Esophagus (tissue), 2 donors: ENCODE results near the gene CHD6. TPM values are rescaled to one million over a fixed set of nuclear protein-coding genes. Genes with fewer than 3 reads are reported as not detected.

Source experiments
- H3K27ac ChIP-seq, 2 donors: one replicate each; pipeline ENCODE4 v1.5.1; 2013; ENCODE audit warnings: low read depth in 2 of 2, mild to moderate bottlenecking in 2 of 2, inconsistent platforms in 1 of 2, low read length in 1 of 2, moderate library complexity in 1 of 2
- H3K27me3 ChIP-seq, 2 donors: one replicate each; pipeline ENCODE4 v1.6.1; 2013; ENCODE audit warnings: low read length in 2 of 2, control low read depth in 1 of 2, mild to moderate bottlenecking in 1 of 2; ENCODE audit not compliant: insufficient read depth in 2 of 2, control insufficient read depth in 1 of 2
- H3K36me3 ChIP-seq, 2 donors: one replicate each; pipeline ENCODE4 v1.6.1; 2013; ENCODE audit warnings: low read length in 1 of 2; ENCODE audit not compliant: control insufficient read depth in 2 of 2, insufficient read depth in 2 of 2
- H3K4me1 ChIP-seq, 2 donors: one replicate each; pipeline ENCODE4 v1.6.1; 2013; ENCODE audit warnings: low read length in 1 of 2; ENCODE audit not compliant: control insufficient read depth in 2 of 2, insufficient read depth in 2 of 2
- H3K4me3 ChIP-seq, 2 donors: one replicate each; pipeline ENCODE4 v1.5.1; 2013; ENCODE audit warnings: low read length in 2 of 2, mild to moderate bottlenecking in 2 of 2, low read depth in 1 of 2, moderate library complexity in 1 of 2
- H3K9me3 ChIP-seq, 2 donors: one replicate each; pipeline ENCODE4 v1.6.1; 2013; ENCODE audit warnings: mild to moderate bottlenecking in 2 of 2, low read depth in 1 of 2, low read length in 1 of 2, moderate library complexity in 1 of 2; ENCODE audit not compliant: control insufficient read depth in 2 of 2, insufficient read depth in 1 of 2
- WGBS, 2 donors: extraction: QIAGEN DNeasy Blood & Tissue Kit; methylation state at CpG; one replicate each; pipeline ENCODE4 v1.1.7; 2013; 5-methylcytosine and 5-hydroxymethylcytosine counted together
- polyA plus RNA-seq, 2 donors: library from polyadenylated mRNA; stranded (reverse); fragments of 200-250 nt; gene quantifications; one replicate each; pipeline ENCODE4 v1.2.3, GENCODE V29; 2013
- donor health status: healthy with polysubstance abuse.
- donor health status: Bipolar disorder and iron deficiency.

The CHD6 gene
- polyA plus RNA-seq, 2 donors, result 4.4 to 9.2 TPM

DNA sequence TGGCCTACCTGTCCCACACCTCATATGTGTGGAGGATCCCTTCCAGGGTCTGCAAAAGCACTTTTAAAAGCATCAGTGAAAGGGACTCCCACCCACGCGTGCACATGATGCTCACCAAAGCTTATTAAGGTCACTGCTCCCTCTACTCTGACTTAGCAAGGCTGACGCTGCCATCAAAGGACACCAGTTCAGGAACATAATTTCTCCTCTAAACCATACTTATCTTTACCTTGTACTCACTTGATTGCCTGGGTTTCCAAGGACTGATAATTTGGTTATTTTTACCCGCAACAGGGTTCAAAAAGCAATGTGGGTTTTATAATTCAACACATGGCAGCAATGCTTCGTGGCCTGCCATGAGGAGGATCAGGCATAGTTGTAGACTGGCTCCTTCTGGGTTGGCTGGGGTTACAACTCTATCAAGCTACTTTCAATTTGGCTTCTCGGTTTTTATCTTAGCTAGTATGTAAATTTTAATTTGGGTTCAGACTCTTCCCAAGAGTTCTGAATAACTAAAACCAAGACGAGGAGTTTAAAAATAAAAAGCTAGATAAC lies 199.4 kb downstream of the CHD6 start:
- Histone ChIP-seq H3K36me3 (peaks cover 18 to 26% of the 10 kb centered on the region in 2 donors), H3K4me1 (no peaks in the 10 kb centered on the region), H3K27me3 (no peaks in the 10 kb centered on the region), H3K27ac (no peak overlapping the region), H3K9me3 (no peaks in the 10 kb centered on the region), H3K4me3 (no peak overlapping the region)
- 92 to 94% methylated on average over 7 of the region's 7 CpGs for WGBS, 2 donors

DNA sequence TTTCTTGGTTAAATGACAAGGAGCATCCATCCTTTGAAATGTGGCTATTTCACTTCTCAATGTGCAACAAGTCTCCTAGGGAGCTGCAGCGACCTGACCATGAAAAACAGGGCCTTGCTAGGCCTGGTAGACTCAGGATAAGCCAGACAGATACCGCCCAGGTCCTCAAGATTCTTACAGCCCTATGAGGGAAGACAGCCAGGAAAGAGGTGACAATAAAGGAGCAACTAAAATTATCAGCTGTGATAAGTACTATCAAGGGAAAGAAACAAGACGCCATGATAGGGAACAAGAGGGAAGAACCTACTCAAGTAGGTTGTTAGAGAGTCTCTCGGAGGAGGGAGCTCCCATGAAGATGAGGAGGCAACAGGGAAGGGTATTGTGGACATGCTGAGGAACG lies 200.1 kb downstream of the CHD6 start:
- Histone ChIP-seq H3K27me3 (no peaks in the 10 kb centered on the region), H3K4me3 (no peak overlapping the region), H3K36me3 (peaks cover 18 to 28% of the 10 kb centered on the region in 2 donors), H3K4me1 (no peaks in the 10 kb centered on the region), H3K27ac (no peak overlapping the region), H3K9me3 (no peaks in the 10 kb centered on the region)
- 85 to 86% methylated on average over 5 of the region's 5 CpGs for WGBS, 2 donors

DNA sequence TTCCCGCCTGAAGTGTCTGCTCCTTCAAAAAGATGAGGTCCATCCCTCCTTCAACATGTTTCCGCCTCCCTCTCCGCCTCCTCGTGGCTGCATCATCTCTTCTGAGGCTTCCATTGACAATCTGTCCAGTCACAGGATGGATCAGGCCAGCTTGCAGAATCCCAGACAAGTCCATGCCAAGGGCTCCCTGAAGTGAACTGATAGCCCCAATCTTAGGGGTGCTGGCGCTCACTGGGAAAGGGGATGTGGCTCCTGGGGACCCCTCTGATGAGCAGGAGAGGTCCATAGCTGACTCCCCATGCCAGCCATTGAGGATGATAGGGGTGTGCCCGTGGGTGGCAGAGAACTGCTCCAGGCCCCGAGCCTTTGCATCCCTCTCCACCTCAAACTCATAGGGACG lies 203.0 kb downstream of the CHD6 start:
- H3K27me3 ChIP-seq, result no peaks in the 10 kb centered on the region
- H3K9me3 ChIP-seq, result no peaks in the 10 kb centered on the region
- peaks cover 0 to 3% of the 10 kb centered on the region in 2 donors for H3K4me1 ChIP-seq
- no peak overlapping the region for H3K4me3 ChIP-seq
- H3K36me3 ChIP-seq, result peaks cover 6 to 26% of the 10 kb centered on the region in 2 donors
- WGBS, 2 donors, result 89 to 92% methylated on average over 8 of the region's 8 CpGs
- no peak overlapping the region for H3K27ac ChIP-seq

DNA sequence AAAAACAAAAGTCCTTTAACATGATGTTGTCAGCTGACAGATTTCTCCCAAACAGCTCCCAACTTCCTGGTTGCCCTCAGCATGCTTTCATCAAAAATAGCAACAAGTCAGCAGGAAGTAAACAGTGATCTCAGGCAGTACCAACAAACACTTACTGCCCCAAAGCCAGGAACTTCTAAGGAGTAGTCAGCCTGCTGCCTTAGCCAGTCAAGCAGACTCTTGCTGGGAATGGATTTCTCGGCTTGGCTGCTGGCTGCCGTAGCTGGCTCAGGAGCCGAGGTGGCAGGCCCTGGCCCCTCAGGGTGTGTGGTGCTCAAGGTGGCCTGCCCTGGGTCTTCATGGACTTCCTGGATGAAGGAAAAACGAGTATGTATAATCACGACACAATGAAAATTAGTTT lies 205.0 kb downstream of the CHD6 start:
- Histone ChIP-seq H3K27me3 (no peaks in the 10 kb centered on the region), H3K27ac (peak overlapping the region; percentile 82 to 91), H3K36me3 (peaks cover 6 to 30% of the 10 kb centered on the region in 2 donors), H3K9me3 (no peaks in the 10 kb centered on the region), H3K4me3 (no peak overlapping the region), H3K4me1 (peaks cover 0 to 3% of the 10 kb centered on the region in 2 donors)
- 68 to 79% methylated on average over 5 of the region's 5 CpGs for WGBS, 2 donors

DNA sequence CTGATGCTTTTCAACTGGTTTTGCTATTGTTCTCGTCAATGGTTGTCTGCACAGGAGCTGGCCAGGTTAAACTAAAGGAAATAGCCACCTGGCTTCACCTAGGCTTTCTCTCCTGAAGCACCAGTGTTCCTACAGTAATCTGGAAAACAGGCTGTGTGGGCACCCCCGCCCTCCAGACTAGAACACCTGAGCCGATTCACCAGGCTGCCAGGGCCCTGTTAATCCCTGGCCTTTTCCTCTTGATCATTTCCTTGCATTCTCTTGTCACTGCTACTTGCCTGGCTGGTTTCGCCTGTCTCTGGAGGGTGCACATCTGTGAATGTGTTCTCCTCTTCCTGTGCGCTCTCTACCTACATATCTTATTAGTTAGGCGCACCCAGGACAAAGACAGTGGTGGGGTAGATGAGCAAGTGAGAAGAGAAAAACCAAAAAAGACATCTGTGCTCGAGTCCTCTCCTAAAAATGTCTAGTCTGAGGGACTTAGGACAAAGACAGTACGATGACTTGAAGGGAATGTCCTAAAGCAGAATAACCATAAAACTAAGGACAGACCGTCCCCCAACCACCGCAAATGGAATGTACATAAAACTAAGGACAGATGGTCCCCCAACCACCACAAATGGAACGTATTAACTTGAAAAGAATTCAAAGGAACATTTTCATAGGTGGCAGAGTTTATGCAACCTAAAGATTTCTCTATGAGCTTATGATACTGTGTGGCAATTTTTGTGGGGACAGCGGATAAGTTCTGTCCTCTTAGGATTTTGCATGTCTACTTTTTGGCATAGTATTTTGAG lies 205.7 kb downstream of the CHD6 start:
- Histone ChIP-seq H3K4me3 (peak overlapping the region in 1 of 2 donors; percentile 9), H3K27me3 (no peaks in the 10 kb centered on the region), H3K9me3 (no peaks in the 10 kb centered on the region), H3K4me1 (peaks cover 0 to 3% of the 10 kb centered on the region in 2 donors), H3K36me3 (peaks cover 6 to 32% of the 10 kb centered on the region in 2 donors), H3K27ac (peak overlapping the region; percentile 75 to 92)
- 81 to 87% methylated on average over 12 of the region's 12 CpGs for WGBS, 2 donors

DNA sequence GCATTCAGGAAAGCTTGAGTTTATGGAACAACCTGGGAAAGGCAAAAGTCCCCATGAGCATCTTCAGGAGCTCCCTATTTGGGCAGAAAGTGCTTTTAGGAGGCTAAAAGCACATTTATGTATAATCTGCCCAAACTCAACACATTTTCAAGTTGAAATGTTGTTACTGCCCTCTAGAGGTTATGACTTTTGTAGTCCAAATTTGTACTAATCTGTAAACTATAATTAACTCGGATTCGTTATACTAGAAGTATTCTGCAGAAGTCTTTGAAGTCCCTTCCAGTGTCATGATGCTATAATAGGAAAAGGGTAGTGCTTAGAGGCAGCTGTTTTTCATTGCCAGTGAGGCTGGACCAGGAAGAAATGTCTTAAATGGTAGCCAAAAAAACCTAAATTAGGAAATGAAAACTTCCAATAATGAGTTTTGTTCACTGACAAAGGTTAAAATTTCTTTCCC lies 206.8 kb downstream of the CHD6 start:
- Histone ChIP-seq H3K27me3 (no peaks in the 10 kb centered on the region), H3K27ac (no peak overlapping the region), H3K36me3 (peaks cover 8 to 34% of the 10 kb centered on the region in 2 donors), H3K9me3 (no peaks in the 10 kb centered on the region), H3K4me1 (peaks cover 0 to 3% of the 10 kb centered on the region in 2 donors), H3K4me3 (peak overlapping the region in 1 of 2 donors; percentile 5)
- WGBS, 2 donors, result 17 to 24% methylated on average over 2 of the region's 2 CpGs

DNA sequence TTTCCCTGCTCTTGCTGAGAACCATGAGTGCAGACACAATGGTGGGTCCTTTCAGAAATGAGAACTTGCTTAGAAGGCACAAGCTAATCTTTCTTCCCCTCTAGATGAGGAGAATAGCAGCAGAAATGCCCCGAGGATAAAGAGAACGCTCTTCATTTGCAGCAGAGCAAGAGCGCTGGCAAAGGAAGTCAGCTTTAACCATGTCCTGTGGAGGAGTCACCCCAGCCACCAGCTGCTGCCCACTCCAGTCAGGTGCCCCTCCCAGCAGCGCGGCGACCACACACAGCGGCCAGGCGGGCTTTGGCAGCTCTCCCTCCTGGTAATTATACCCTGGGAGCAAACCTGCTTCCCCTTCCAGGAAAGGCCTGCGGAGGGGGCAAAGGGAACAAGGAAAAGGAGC lies 209.2 kb downstream of the CHD6 start:
- Histone ChIP-seq H3K36me3 (peaks cover 7 to 31% of the 10 kb centered on the region in 2 donors), H3K4me1 (peaks cover 0 to 3% of the 10 kb centered on the region in 2 donors), H3K9me3 (no peaks in the 10 kb centered on the region), H3K27me3 (no peaks in the 10 kb centered on the region), H3K27ac (no peak overlapping the region), H3K4me3 (no peak overlapping the region)
- 60 to 75% methylated on average over 9 of the region's 9 CpGs for WGBS, 2 donors

DNA sequence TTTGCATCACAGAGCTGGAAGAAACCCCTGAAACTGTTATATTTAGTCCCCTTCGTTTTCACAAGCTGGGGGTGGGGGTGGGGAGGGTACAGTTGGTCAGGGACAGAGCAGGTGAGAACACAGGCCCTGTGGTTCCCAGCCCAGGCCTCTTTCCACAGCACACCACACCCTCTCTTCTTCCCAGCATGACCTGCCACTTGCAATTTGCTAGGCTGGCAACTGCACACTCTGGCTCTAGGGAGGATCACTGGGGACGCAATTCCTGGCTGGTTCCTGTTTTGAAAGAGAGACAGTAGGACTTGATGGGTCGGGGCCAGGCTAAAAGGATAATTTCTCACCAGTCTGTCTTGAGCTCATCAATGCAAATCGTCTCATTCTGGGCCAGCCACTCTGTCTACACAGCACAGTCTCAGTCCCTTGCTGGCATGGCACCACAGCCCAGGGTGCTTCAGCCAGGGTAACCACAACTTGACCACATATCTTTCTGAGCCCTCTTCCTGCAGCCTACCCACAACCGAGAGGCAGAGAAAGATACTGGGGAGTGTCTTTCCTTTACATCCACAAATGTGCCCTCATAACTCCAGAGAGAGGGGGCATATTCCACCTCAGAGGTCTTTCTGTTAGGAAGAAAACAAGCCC lies 209.9 kb downstream of the CHD6 start:
- H3K4me3 ChIP-seq, result no peak overlapping the region
- H3K27me3 ChIP-seq, result no peaks in the 10 kb centered on the region
- H3K36me3 ChIP-seq, result peaks cover 7 to 29% of the 10 kb centered on the region in 2 donors
- H3K27ac ChIP-seq, result no peak overlapping the region
- H3K9me3 ChIP-seq, result no peaks in the 10 kb centered on the region
- peaks cover 0 to 3% of the 10 kb centered on the region in 2 donors for H3K4me1 ChIP-seq
- 65 to 71% methylated on average over 5 of the region's 5 CpGs for WGBS, 2 donors

DNA sequence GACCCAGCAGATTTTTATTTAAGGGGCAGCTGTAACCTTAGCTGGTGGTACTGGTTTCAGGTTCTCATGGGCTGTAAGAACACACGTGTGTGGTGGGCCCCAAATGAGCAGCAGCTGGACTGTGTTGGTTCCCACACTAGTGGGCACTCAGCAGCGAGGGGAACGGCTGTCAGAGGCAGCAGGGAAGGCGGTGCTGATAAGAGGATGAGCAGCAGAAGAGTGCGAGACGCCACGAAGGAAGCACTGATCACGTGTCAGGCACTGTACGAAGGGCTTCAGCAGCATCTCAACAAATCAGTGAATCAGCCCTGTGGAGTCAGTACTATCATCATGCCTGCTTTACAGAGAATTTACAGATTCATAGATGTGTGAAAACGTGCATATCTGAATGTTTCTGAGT lies 210.6 kb downstream of the CHD6 start:
- H3K4me3 ChIP-seq, result no peak overlapping the region
- WGBS, 2 donors, result 83 to 89% methylated on average over 10 of the region's 10 CpGs
- H3K4me1 ChIP-seq, result peaks cover 0 to 3% of the 10 kb centered on the region in 2 donors
- H3K9me3 ChIP-seq, result no peaks in the 10 kb centered on the region
- H3K27me3 ChIP-seq, result no peaks in the 10 kb centered on the region
- H3K27ac ChIP-seq, result no peak overlapping the region
- peaks cover 7 to 29% of the 10 kb centered on the region in 2 donors for H3K36me3 ChIP-seq
